GM19351 (cell line): ENCODE results near the gene SCN2A.
"Not testable (repeated sequence)": the region's sequence is repeated elsewhere in the genome, so short reads cannot be mapped to it uniquely, and the experiment has no call there.

Experiments used
- ATAC-seq: cut with Tn5 transposase; IDR thresholded peaks from one replicate; pipeline ENCODE4 v1.9.1; 2021; ENCODE audit warnings: mild to moderate bottlenecking, moderate library complexity; ENCODE audit not compliant: unreplicated experiment

The SCN2A gene

DNA sequence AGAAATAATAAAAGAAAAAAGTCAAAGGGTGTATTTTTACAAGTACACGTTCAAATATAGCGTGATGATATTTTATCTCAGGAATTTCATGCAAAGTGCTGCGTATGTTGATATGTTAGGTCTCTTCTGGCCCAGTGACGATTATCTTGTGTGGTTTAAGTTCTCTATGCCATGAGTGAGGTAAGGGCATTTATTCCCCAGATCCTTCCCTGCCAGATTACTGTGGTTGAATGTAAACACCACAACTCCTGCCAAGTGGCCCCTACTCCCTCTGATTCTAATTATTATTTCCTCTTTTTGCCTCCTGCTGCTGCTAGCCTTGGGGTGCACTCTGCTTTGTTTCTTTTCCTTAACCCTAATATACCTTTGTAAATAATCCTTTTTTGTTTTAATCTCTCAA is 12.2 kb downstream of the SCN2A start:
- no peak for ATAC-seq

DNA sequence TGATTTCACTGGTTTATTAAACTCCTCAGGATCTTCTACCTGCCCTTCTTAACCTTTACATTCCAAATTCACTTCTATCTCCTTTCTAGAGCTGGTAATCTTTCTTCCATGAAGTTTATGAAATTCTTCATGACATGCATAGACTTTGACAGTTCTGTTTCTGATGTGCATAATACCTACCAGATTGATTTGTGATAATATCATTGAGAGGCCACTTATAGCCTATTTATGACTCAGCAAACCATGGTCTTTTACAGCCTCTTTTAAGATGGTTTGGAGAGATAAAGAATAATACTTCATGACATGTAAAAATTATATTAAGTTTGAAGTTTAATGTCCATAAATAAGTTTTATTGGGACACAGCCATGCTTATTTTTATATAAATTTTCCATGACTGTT is 14.0 kb downstream of the SCN2A start:
- no peak for ATAC-seq

DNA sequence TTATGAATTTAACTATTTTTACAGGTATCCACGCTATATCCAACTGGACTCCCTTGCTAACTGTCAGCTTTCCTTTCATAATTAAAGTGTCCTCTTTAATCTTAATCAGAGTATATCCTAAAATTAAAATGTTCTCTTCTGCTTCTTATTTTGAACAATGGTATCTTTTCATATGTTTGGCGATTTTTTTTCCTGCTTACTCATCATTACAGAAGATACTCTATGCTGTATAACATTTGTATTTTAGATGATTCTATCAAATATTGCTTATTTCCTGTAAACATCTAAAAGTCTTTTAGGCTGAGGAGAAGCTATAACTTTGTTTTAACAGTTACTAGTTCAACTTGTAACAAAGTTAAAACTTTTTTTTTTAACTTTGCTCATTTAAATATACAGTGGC is 17.4 kb downstream of the SCN2A start:
- no peak for ATAC-seq

DNA sequence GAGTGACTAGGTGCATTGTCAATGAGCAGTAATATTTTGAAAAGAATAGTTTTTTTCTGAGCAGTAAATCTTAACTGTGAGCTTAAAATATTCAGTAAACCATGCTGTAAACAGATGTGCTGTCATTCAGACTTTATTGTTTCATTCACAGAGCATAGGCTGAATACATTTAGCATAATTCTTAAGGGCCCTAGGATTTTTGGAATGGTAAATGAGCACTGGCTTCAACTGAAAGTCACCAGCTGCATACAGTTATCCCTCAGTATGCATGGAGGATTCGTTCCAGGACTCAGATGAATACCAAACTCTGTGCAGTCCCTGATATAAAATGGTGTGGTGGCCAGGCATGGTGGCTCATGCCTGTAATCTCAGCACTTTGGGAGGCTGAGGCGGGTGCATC is 21.1 kb downstream of the SCN2A start:
- ATAC-seq, result not testable (repeated sequence)

DNA sequence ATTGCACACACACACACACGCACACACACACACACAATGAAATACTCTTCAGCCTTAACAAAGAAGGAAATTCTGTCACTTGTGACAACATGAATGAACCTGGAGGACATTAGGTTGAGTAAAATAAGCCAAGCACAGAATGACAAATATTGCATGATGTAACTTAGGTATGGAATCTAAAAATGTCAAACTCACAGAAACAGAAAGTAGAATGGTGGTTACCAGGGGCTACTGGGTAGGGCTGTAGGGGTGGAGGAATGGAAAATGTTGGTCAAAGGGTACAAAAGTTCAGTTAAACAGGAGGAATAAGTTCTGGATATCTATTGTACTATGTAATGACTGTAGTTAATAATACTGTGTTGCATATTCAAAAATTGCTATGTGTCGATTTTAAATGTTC is 29.5 kb downstream of the SCN2A start:
- peak; percentile 90 for ATAC-seq

DNA sequence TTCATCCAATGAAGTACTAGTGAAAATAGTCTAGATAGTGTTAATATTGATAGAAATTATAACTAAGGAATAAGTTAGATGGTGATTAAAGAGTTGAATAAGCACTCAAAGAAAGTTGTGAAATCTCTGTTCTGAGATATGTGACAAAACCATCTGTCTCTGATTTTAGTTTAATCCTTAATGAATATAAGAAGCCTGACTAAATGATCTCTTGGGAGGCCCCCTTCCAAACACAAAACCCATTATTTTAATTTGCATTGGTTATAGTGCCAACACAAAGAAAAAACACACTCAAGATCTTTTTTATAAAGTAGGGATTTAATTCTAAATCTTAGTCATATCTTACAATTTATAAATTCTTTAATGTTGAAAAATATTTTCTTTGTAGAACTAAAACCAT is 34.0 kb downstream of the SCN2A start:
- ATAC-seq, result no peak

DNA sequence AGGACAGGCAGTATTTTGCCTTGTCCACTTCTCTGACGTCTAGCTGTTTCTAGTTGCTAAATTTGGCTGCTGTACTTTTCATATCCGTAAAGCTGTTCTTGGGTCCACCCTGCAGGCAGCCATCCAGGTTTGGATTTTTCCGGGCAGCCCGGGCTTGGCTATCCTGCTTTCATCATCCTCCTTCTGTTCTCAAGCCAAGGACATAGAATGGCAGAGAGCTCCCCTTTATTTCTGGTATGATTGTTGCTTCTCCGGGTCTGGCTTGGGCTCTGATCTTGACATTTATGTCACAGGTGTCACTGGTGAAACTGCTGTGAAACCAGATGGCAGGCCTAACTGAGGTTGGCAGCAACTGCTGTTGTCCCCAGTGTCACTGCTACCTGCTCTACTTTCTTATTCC is 35.5 kb downstream of the SCN2A start:
- no peak for ATAC-seq

DNA sequence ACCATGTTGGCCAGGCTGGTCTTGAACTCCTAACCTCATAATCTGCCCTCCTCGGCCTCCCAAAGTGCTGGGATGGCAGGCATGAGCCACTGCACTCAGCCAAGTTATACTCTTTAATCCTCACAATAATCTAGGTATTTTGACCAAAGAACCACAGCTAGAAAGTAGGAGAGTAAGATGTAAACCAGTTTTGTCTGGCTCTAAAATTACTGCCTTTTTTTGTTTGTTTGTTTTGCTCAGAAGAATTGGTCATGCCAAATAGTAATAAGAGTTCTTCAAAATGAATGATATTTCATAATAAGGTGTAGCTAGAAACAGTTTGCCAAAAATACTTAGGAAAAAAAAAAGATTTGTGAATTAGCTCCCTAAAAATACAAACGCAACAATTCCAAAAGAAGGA is 36.7 kb downstream of the SCN2A start:
- ATAC-seq, result no peak

DNA sequence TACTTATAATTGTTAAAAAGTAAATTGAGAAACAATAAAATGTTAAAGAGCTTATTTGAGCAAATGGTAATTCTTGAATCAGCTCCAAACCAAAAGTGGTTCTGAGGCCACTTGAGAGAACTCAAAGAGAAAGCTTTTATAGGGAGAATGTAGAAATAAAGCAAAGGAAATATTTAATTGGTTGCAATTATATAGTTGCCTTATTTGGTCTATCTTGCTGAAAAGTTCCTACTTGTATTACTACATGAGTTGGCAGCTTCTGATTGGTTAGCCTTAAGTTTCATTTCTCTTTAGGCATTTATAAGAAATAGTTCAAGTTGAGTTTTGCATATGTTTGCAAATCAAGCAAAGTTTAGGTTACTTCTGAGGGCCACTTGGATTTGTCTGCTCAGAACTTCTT is 38.1 kb downstream of the SCN2A start:
- no peak for ATAC-seq

DNA sequence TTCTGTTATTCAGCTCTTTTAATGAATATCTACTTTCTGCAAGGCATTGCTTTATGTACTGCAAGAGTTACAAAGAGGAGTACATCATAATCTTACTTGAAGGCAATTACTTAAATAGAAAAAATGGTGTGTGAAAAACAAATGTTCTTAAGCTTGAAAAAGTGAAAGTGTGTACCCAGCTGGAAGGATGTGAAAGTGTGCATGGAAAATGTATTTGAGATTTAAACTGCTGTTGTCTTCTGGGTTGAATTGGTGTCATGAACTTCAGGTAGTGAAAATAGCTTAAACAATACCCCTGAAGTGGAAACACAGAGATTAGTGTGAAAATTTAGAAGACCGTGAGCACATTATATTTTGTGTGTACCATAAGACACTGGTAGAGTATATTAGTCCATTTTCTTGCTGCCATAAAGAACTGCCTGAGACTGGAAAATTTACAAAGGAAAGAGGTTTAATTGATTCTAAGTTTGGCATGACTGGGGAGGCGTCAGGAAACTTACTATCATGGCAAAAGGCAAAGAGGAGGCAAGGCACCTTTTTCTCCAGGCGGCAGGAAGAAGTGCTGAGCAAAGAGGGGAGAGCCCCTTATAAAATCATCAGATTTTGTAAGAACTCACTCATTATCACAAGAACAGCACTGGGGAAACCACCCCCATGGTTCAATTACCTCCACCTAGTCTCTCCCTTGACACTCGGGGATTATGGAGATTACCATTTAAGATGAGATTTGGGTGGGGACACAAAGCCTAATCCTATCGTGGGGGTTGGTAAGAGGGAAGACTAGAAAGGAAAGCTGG is 38.8 kb downstream of the SCN2A start:
- ATAC-seq, result no peak

DNA sequence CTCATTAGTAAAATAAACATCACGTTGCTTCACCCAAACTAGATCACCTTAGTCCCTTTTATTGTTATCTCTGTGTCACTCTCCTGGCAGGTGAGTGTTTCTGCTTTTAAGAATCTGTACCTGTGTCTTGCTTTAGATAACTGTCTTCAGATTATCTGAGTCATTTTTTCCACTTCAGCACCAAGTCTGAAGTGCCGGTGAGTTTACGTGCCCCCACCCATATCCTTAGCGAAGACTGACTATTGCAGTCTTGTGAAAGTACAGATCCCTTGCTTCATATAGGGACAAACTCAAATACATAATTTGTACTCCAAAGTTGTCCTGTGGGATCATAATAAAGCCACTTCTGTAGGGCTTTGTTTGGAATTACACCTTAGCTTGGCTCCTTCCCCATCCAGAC is 41.1 kb downstream of the SCN2A start:
- no peak for ATAC-seq

DNA sequence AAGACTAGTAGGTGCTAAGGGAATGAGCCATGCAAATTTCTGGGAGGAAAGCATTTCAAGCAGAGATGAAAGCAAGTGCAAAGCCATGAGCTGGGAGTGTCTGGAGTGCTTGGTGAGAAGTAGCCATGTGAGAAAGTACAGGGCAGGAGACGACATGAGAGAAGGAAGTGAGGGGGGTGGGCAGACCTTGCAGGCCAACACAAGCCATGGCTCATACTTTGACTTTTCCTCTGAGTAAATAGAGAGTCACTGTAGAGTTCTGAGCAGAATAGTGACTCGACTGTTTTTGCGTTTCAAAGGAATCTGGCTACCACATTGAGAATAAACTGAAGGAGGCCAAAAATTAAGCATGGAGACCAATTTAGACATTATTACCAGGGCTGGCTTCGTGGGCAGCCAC is 42.2 kb downstream of the SCN2A start:
- no peak for ATAC-seq

DNA sequence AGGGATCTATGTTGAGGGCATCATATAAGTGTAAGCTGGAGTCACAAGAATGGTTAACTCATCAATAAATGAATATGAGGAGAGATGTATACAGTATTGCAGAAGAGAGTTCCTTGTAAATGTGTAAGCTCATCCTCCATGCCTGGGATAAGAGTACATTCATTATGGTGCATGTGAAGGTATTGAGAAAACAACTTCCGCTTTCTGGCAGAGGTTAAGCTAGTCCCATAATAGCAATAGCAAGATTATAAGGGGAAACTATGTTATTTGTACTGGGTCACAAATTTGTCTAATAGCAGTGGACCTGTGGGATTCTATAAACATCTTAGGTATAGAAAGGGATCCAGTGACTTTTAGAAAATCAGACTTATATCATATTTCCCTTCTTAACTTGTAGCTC is 44.1 kb downstream of the SCN2A start:
- peak; percentile 55 for ATAC-seq

DNA sequence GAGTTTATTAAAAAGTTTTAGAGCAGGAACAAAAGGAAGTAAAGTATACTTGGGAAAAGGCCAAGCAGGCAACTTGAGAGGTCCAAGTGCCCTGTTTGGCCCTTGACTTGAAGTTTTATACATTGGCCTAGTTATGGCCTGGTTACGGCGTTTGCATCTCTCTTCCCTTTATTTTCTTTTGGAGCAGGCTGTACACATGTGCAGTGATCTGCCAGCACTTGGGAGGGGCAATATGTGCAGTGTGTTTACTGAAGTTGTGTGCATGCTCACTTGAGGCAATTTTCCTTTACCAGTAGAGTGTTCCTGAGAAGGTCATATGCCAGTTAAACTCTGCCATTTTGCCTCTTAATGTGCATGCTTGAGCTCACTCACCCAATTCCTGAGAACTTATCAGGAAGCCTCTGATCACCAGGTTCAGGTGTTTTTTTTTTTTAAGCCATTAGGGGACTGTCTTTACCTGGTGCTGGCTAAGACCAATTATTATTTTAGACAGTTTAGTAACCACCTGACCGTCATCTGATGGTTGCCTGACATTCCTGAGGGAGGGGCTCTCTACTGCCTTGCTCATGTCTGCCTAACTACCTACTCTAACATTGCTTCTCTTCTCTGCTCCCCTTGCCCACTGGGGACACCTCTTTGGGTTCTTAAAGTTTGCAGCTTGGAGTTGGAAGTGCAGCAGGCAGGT is 48.0 kb downstream of the SCN2A start:
- ATAC-seq, result no peak

DNA sequence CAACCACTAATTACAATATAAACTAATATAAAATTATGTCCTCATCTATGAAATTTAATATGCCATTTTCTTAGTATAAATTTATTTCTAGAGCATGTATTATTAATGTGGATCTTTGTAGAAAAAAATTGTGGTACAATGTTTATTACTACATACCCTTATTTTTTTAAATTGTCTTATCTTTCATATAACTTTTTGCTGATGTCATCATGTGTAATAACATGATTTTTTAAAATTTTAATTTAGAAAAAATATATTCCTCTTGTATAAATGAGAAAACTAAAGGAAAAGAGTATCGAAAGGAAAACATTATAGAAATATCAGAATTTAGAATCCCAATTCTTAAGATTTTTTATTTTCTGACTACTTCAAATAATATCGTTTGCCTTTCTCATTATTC is 49.9 kb downstream of the SCN2A start:
- ATAC-seq, result no peak

DNA sequence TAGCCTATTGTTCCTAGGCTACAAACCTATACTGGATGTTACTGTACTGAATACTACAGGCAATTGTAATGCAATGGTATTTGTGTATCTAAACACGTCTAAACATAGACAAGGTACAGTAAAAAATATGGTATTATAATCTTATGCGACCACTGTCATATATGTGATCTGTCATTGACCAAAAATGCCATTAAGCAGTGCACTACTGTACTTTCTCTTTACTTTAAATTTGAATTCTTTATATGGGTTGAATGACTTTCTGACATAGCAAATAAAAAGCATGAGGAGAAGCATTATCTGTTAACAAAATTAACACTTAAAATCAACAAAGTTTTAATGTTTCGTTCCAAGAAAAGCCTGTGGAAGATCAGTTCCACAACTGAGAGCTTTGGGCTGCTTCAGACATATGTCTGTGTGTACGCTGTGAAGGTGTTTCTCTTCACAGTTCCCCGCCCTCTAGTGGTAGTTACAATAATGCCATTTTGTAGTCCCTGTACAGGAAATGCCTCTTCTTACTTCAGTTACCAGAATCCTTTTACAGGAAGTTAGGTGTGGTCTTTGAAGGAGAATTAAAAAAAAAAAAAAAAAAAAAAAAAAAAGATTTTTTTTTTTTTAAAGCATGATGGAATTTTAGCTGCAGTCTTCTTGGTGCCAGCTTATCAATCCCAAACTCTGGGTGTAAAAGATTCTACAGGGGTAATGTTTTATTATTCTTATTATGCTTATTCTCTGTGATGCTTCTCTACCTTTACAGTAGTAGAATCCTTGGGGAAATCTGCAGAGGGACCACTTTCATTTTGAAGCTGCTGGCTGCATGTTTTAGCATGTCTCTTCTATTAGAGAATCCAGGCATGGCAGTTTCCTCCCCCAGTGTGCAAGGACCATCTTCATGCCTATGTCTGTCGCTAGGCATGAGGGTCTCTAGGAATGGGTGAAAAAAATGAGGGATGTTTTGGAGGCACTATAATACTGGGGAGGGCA is 54.5 kb downstream of the SCN2A start:
- peak; percentile 100 for ATAC-seq

DNA sequence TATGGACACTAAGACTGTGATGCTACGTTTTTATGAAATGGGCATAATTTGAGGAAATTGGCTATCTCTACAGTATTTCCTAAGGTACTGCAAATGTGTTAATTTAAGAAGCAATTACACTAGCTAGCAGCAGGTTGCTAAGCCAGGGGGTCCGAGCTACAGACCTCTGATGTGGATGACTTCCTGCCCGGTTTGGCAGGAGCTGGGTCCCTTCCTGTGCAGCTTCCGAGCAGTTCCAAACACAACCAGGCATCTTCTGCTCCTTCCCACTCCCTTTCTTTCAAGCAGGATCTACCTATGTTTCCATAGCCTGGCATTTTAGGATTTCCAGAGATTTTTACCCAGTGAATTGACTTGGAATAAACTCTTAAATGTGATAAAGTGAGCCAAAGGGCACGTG is 55.7 kb downstream of the SCN2A start:
- ATAC-seq, result no peak

DNA sequence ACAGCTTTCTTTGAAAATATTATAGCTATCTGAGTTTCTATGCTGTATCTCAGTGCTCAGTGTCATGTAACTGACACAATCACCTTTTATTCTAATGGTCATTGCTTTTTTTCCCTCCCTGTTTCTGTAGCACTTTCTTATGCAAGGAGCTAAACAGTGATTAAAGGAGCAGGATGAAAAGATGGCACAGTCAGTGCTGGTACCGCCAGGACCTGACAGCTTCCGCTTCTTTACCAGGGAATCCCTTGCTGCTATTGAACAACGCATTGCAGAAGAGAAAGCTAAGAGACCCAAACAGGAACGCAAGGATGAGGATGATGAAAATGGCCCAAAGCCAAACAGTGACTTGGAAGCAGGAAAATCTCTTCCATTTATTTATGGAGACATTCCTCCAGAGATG is 56.4 kb downstream of the SCN2A start:
- no peak for ATAC-seq

DNA sequence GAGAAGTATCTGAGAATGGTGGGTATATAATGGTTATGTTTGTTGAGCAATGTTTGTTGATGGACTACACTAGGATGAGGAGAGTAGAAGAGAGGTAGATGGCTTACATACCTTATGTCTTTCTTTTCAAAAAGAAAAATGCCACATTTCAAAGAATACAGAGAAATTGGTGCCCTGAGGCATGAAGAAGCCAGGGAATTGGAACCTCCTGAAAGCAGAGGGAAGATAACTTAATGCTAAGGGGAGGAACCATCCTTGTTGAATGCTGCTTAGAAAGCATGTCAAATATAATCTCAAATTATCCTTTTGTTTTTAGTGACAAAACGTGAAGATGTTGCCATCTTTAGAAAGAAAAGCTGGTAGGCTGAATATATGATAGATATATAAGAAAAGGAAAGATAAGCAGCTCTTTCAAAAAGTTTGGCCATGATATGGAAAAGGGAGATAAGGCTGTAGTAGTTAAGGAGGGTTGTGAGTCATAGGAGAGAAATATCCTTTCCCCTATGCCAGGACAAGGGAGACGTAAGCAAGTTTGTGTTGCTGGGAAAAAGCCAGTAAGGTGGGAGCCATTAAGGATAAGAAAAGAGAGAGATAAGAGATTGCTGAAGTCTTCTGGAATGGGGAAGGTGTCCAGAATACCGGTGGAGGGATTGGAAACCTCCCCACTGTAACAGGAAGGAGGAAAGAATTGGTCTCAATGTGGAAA is 66.3 kb downstream of the SCN2A start:
- no peak for ATAC-seq

DNA sequence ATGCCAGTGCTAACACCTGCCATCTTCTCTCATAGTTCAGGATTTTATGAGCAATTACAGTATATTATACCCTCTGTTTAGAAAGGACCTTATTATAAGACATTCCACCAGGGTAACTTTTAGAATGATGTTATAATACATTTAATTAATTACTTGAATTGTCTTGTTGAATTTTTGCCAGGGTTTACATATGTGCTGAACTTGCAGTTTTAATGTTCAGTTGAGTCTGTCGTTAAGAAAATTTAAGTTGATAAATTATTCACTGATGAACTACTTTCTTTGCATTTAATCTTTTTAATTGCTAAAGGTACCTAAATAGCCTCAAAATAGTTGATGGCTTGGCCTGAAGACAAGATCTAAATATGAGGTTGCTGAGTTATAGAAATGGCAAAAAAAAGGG is 68.1 kb downstream of the SCN2A start:
- ATAC-seq, result no peak

DNA sequence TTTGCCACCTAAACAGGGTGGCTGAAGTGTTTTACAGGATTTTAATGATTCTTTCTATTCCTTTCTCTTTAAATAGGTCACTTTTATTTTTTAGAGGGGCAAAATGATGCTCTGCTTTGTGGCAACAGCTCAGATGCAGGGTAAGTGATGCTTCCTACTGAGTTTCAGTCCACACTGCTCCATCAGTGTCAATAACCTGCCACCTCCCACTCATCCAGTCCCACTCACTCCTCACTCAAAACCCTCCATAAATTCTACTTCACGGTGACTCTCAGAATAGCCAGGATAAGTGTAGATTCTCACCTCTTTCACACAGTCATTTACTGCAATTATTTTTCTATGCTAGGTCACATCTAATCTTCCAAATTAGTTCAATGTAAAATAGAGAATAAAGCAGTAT is 72.7 kb downstream of the SCN2A start:
- no peak for ATAC-seq
